ENCODE measurements around the gene KNSTRN.

DNA sequence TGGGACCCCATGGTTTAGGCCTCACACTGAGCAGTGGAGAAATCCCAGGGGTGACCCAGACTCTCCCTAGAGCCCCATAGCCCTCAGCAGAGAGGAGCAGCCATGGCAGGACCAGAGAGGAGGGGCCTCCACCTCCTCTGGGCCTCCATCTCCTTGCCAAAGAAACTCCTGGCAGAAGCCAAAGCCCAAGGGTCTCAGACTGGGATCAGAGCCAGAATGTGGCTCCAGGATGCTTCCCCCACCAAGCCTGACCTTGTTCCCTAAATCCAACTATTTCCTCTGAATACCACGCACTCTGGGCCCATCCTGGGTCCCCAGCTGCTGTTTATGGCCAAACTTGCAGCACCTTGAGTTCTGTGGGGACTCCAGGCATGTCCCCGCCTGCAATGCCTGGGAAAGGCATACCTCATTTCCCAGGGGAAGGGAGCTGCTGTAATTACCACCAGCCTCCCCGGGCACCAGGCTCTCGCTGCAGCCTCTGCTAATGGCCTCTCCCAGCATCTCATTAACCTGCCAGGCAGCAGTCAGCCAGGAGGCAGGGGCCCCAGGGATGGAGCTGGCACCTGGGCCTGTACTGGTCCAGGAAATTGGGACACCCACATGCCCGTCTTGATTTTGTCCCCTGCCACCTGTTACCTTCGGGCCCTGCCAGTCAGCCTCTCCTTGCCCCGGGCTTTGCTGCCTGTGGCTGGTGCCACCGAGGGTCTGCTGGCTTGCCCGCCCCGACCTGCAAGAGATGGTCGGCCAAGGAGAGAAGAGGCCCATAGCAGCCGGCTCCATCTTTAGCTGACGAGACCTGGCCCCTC lies 46.4 kb upstream of the KNSTRN start:
- TF ChIP-seq, protein P1, sequence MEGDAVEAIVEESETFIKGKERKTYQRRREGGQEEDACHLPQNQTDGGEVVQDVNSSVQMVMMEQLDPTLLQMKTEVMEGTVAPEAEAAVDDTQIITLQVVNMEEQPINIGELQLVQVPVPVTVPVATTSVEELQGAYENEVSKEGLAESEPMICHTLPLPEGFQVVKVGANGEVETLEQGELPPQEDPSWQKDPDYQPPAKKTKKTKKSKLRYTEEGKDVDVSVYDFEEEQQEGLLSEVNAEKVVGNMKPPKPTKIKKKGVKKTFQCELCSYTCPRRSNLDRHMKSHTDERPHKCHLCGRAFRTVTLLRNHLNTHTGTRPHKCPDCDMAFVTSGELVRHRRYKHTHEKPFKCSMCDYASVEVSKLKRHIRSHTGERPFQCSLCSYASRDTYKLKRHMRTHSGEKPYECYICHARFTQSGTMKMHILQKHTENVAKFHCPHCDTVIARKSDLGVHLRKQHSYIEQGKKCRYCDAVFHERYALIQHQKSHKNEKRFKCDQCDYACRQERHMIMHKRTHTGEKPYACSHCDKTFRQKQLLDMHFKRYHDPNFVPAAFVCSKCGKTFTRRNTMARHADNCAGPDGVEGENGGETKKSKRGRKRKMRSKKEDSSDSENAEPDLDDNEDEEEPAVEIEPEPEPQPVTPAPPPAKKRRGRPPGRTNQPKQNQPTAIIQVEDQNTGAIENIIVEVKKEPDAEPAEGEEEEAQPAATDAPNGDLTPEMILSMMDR (conservative IDR thresholded peaks at IDR 0.05; ENCODE audit: low read depth, low read length): no peak
- no peak for TF ChIP-seq EZH2 (IDR thresholded peaks at IDR 0.05; ENCODE audit: borderline replicate concordance, low read depth, low read length, poor library complexity, severe bottlenecking)
